AG04450 (cell line): Measurements from ENCODE around the gene PDE1C. TPM values are rescaled to one million over a fixed set of nuclear protein-coding genes. Genes with fewer than 3 reads are reported as not detected.

ENCODE experiments used
- CTCF ChIA-PET: fragments of 300-600, 350-600 bp; formaldehyde crosslinking; extraction: SDS; loops from one replicate; lab custom pipeline; 2022; ENCODE audit warnings: antibody characterized with exemption, inconsistent platforms; lab: Charles Lee
- POLR2A ChIA-PET: fragments of 350-600 bp; formaldehyde crosslinking; extraction: SDS; loops from one replicate; lab custom pipeline; 2021; ENCODE audit warnings: antibody characterized with exemption, inconsistent platforms; lab: Yijun Ruan, JAX
- DNase-seq: peaks from one replicate; pipeline ENCODE4 v3.0.0-alpha.2; 2011; ENCODE audit warnings: low read depth, low spot score
- H3K27ac ChIP-seq: one replicate; pipeline ENCODE4 v1.5.1; 2012; ENCODE audit warnings: low read depth, low read length, control low read depth
- H3K27me3 ChIP-seq: one replicate; pipeline ENCODE4 v1.6.0; 2012; ENCODE audit warnings: low read length; ENCODE audit not compliant: control insufficient read depth, insufficient read depth
- H3K4me3 ChIP-seq: 2 replicates; pipeline ENCODE4 v1.5.1; 2011; ENCODE audit warnings: mild to moderate bottlenecking, low read depth, low read length, control low read depth
- H3K9me3 ChIP-seq: 2 replicates; pipeline ENCODE4 v1.5.1; 2012; ENCODE audit warnings: low read length; ENCODE audit not compliant: control insufficient read depth, insufficient read depth
- CTCF ChIP-seq: IDR thresholded peaks from 2 replicates; pipeline ENCODE4 v1.5.1; 2011; ENCODE audit warnings: low read depth, low read length, control low read depth, inconsistent platforms
- polyA plus RNA-seq: library from polyadenylated mRNA; depleted of rRNA; stranded (reverse); fragments of >200 nt; gene quantifications from 2 replicates; pipeline ENCODE4 v1.2.3, GENCODE V29; 2011

The PDE1C gene
- polyA plus RNA-seq, 1 experiment: 3.8 TPM

- no peak for TF ChIP-seq CTCF
- POLR2A ChIA-PET: no interaction called here
- Histone ChIP-seq H3K4me3 (no peak overlapping the region), H3K27ac (no peak overlapping the region), H3K27me3 (no peaks in the 10 kb centered on the region), H3K9me3 (no peaks in the 10 kb centered on the region)
- CTCF ChIA-PET: no interaction called here
- no peak for DNase-seq
These were observed 281.1 kb downstream of the PDE1C start for GRCh38 chr7:31788883-31789680.

- H3K27me3 ChIP-seq: no peaks in the 10 kb centered on the region
- H3K4me3 ChIP-seq: no peak overlapping the region
- CTCF ChIA-PET: interaction anchor here (0.9 to 1.5 kb wide), 2 partner anchors 45 to 422 kb away, joined by 3 read pairs; no protein-coding TSS in a partner anchor
- POLR2A ChIA-PET: no interaction called here
- no peak for DNase-seq
- no peaks in the 10 kb centered on the region for H3K9me3 ChIP-seq
- no peak overlapping the region for H3K27ac ChIP-seq
- TF ChIP-seq CTCF: no peak
These were observed 281.8 kb downstream of the PDE1C start for GRCh38 chr7:31788445-31788844.

- ChIA-PET POLR2A (no interaction called here), CTCF (interaction anchor here (0.7 kb wide), 1 partner anchor 129 kb away, joined by 4 read pairs; no protein-coding TSS in a partner anchor)
- no peak for TF ChIP-seq CTCF
- no peak overlapping the region for H3K4me3 ChIP-seq
- no peaks in the 10 kb centered on the region for H3K27me3 ChIP-seq
- no peaks in the 10 kb centered on the region for H3K9me3 ChIP-seq
- no peak for DNase-seq
- no peak overlapping the region for H3K27ac ChIP-seq
These were observed 283.9 kb downstream of the PDE1C start for GRCh38 chr7:31786326-31786725.

- ChIA-PET POLR2A (no interaction called here), CTCF (no interaction called here)
- Histone ChIP-seq H3K27ac (no peak overlapping the region), H3K27me3 (no peaks in the 10 kb centered on the region), H3K9me3 (no peaks in the 10 kb centered on the region), H3K4me3 (no peak overlapping the region)
- TF ChIP-seq CTCF: no peak
- DNase-seq: no peak
These were observed 285.1 kb downstream of the PDE1C start for GRCh38 chr7:31785101-31785500.

GRCh38 chr7:31783221-31783620 is 287.0 kb downstream of the PDE1C start:
- ChIA-PET POLR2A (no interaction called here), CTCF (interaction anchor here (0.9 to 1.6 kb wide), 6 partner anchors 9 to 428 kb away, joined by 3 to 7 read pairs (median 4); no protein-coding TSS in a partner anchor)
- no peak overlapping the region for H3K4me3 ChIP-seq
- no peaks in the 10 kb centered on the region for H3K27me3 ChIP-seq
- no peak for TF ChIP-seq CTCF
- no peak for DNase-seq
- no peak overlapping the region for H3K27ac ChIP-seq
- H3K9me3 ChIP-seq: no peaks in the 10 kb centered on the region
